HepG2 (cell line): ENCODE measurements around the gene CTIF. TPM values are rescaled to one million over a fixed set of nuclear protein-coding genes. Genes with fewer than 3 reads are reported as not detected.

Source experiments
- ATF1 ChIP-seq: IDR thresholded peaks from 2 replicates; pipeline ENCODE4 v1.6.1; 2016; ENCODE audit warnings: mild to moderate bottlenecking, control low read depth
- BCL6 ChIP-seq: IDR thresholded peaks from 2 replicates; pipeline ENCODE4 v1.6.1; 2016; ENCODE audit warnings: missing genetic modification reagents, missing compliant biosample characterization
- PRPF4 ChIP-seq: fragments of 200-400 bp; formaldehyde crosslinking; IDR thresholded peaks from 2 replicates; pipeline ENCODE4 v1.6.1; 2016; ENCODE audit warnings: low read length, low read depth; ENCODE audit not compliant: poor library complexity, severe bottlenecking
- TBX2 ChIP-seq: sonication (generic); formaldehyde crosslinking; IDR thresholded peaks from 2 replicates; pipeline ENCODE4 v1.5.0; 2020; ENCODE audit warnings: missing genetic modification reagents, mild to moderate bottlenecking, borderline replicate concordance
- TRIM24 ChIP-seq: sonication (generic); formaldehyde crosslinking; IDR thresholded peaks from 2 replicates; pipeline ENCODE4 v1.8.0; 2022; ENCODE audit warnings: mild to moderate bottlenecking, missing genetic modification reagents
- YY1 ChIP-seq: IDR thresholded peaks from 2 replicates; pipeline ENCODE4 v1.6.1; 2011; ENCODE audit warnings: low read length, low read depth, moderate library complexity, mild to moderate bottlenecking; ENCODE audit not compliant: insufficient read depth, insufficient replicate concordance
- ZBTB7A ChIP-seq: sonication (generic); formaldehyde crosslinking; IDR thresholded peaks from 2 replicates; pipeline ENCODE4 v1.8.0; 2022; ENCODE audit warnings: mild to moderate bottlenecking, missing genetic modification reagents
- ZC3H4 ChIP-seq: sonication (generic); formaldehyde crosslinking; IDR thresholded peaks from 2 replicates; pipeline ENCODE4 v1.4.0; 2020; ENCODE audit warnings: missing genetic modification reagents, borderline replicate concordance
- ZNF501 ChIP-seq: sonication (generic); formaldehyde crosslinking; IDR thresholded peaks from 2 replicates; pipeline ENCODE4 v1.5.1; 2020; ENCODE audit warnings: mild to moderate bottlenecking, moderate library complexity, missing genetic modification reagents
- ZNF703 ChIP-seq: sonication (generic); formaldehyde crosslinking; IDR thresholded peaks from 2 replicates; pipeline ENCODE4 v1.5.1; 2020; ENCODE audit warnings: missing genetic modification reagents, mild to moderate bottlenecking, moderate library complexity, borderline replicate concordance
- polyA plus RNA-seq, 8 experiments: library from polyadenylated mRNA; depleted of rRNA in 3 of 8; stranded (reverse) in 7 of 8; unstranded in 1 of 8; fragments of >200 nt; fragmentation: Illumina TruSeq in 4 of 8; extraction: Trizol in 4 of 8; gene quantifications; 2 replicates each; pipeline versions ENCODE4 v1.2.1 to v1.2.3, GENCODE V29; 2011 to 2016; ENCODE audit warnings: low read depth in 4 of 8, missing spikeins in 1 of 8, mixed read lengths in 1 of 8; ENCODE audit not compliant: insufficient read depth in 1 of 8
- total RNA-seq, 5 experiments: library from RNA; depleted of rRNA; stranded (reverse); fragments of >200 nt; fragmentation: Illumina TruSeq; extraction: Trizol; gene quantifications; 2 replicates each; pipeline ENCODE4 v1.2.3, GENCODE V29; 2016; ENCODE audit warnings: low read depth in 1 of 5
- TF ChIP-seq, protein P1 (sequence below): sonication (generic); formaldehyde crosslinking; IDR thresholded peaks from 2 replicates; pipeline ENCODE4 v1.4.0; 2020; ENCODE audit warnings: missing genetic modification reagents
- TF ChIP-seq, protein P2 (sequence below): sonication (generic); formaldehyde crosslinking; IDR thresholded peaks from 2 replicates; pipeline ENCODE4 v1.4.0; 2020; ENCODE audit warnings: missing genetic modification reagents
- TF ChIP-seq, protein P3 (sequence below): sonication (generic); formaldehyde crosslinking; IDR thresholded peaks from 2 replicates; pipeline ENCODE4 v1.5.0; 2020; ENCODE audit warnings: mild to moderate bottlenecking, missing genetic modification reagents, borderline replicate concordance
- TF ChIP-seq, protein P4 (sequence below), 2 experiments: IDR thresholded peaks; 2 replicates each; pipeline ENCODE4 v1.6.1; 2011 to 2012; ENCODE audit warnings: low read length in 2 of 2, borderline replicate concordance in 1 of 2, low read depth in 1 of 2, mild to moderate bottlenecking in 1 of 2, moderate library complexity in 1 of 2

Gene CTIF
- total and polyA plus RNA-seq, 2 of the 13 experiments (the other 11 are each of a cell fraction or from before 2014, with no cell fraction given): 18.2 to 28.0 TPM

DNA sequence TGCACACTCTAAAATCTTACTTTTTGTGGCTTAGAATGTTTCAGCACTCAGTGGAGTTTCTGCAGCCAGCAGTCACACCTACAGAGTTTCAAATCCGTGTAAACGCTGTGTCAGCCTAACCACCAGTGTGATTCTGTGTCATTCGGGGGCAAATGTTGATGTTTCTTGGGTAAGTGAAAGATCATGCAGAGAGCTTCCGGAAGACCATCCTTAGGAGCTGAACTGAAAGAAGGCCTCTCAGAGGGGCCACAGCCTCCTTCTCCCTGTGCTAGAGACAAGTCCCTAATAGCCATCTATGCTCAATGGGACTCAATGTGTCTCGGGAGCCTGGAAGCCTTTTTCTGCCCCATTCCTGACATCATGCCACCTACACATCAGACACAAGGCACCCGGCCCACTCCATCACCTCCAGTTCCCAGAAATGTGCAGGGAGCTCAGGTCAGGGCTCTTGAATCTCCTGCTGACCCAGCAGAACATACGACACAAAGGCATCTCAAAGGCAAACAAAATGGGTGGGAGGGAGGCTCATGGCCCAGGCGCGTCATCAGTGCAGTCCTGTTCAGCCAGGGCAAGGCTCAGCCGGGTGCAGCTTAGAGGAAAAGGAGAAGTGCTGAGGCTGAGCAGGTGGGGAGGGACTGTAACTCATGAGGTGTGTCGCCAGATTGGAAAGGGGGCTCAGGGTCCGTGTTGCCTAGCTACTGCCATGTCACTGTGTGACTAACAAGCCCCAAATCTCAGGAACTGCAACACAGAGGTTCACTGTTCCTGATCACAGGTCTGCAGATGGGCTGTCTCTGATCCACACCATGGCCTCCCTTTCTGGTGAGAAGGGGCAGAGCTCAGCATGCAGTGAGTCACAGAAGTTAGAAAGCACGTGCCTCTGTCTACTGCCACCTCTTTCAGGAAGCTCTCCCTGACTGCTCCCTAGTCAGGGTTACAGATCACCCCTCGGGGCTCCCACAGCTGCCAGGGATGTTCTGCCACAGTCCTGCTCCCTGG, 329.9 kb downstream of the CTIF start (continued):
- TF ChIP-seq, protein P1, sequence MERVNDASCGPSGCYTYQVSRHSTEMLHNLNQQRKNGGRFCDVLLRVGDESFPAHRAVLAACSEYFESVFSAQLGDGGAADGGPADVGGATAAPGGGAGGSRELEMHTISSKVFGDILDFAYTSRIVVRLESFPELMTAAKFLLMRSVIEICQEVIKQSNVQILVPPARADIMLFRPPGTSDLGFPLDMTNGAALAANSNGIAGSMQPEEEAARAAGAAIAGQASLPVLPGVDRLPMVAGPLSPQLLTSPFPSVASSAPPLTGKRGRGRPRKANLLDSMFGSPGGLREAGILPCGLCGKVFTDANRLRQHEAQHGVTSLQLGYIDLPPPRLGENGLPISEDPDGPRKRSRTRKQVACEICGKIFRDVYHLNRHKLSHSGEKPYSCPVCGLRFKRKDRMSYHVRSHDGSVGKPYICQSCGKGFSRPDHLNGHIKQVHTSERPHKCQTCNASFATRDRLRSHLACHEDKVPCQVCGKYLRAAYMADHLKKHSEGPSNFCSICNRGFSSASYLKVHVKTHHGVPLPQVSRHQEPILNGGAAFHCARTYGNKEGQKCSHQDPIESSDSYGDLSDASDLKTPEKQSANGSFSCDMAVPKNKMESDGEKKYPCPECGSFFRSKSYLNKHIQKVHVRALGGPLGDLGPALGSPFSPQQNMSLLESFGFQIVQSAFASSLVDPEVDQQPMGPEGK: 0 out of 2 replicates have a peak, but pooled peaks have one; percentile 21
- TF ChIP-seq ZNF501 (CRISPR knock-in tag) (peak; percentile 62; the same call in 1 of the 2 replicates), TRIM24 (no peak), TBX2 (CRISPR knock-in tag) (0 out of 2 replicates have a peak, but pooled peaks have one; percentile 24), BCL6 (CRISPR knock-in tag) (no peak), ZBTB7A (no peak), ATF1 (CRISPR knock-in tag) (no peak), ZNF703 (CRISPR knock-in tag) (no peak), ZC3H4 (CRISPR knock-in tag) (no peak), PRPF4 (no peak), YY1 (no peak)
- TF ChIP-seq, protein P2, sequence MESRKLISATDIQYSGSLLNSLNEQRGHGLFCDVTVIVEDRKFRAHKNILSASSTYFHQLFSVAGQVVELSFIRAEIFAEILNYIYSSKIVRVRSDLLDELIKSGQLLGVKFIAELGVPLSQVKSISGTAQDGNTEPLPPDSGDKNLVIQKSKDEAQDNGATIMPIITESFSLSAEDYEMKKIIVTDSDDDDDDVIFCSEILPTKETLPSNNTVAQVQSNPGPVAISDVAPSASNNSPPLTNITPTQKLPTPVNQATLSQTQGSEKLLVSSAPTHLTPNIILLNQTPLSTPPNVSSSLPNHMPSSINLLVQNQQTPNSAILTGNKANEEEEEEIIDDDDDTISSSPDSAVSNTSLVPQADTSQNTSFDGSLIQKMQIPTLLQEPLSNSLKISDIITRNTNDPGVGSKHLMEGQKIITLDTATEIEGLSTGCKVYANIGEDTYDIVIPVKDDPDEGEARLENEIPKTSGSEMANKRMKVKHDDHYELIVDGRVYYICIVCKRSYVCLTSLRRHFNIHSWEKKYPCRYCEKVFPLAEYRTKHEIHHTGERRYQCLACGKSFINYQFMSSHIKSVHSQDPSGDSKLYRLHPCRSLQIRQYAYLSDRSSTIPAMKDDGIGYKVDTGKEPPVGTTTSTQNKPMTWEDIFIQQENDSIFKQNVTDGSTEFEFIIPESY (CRISPR knock-in tag): no peak
- TF ChIP-seq, protein P3, sequence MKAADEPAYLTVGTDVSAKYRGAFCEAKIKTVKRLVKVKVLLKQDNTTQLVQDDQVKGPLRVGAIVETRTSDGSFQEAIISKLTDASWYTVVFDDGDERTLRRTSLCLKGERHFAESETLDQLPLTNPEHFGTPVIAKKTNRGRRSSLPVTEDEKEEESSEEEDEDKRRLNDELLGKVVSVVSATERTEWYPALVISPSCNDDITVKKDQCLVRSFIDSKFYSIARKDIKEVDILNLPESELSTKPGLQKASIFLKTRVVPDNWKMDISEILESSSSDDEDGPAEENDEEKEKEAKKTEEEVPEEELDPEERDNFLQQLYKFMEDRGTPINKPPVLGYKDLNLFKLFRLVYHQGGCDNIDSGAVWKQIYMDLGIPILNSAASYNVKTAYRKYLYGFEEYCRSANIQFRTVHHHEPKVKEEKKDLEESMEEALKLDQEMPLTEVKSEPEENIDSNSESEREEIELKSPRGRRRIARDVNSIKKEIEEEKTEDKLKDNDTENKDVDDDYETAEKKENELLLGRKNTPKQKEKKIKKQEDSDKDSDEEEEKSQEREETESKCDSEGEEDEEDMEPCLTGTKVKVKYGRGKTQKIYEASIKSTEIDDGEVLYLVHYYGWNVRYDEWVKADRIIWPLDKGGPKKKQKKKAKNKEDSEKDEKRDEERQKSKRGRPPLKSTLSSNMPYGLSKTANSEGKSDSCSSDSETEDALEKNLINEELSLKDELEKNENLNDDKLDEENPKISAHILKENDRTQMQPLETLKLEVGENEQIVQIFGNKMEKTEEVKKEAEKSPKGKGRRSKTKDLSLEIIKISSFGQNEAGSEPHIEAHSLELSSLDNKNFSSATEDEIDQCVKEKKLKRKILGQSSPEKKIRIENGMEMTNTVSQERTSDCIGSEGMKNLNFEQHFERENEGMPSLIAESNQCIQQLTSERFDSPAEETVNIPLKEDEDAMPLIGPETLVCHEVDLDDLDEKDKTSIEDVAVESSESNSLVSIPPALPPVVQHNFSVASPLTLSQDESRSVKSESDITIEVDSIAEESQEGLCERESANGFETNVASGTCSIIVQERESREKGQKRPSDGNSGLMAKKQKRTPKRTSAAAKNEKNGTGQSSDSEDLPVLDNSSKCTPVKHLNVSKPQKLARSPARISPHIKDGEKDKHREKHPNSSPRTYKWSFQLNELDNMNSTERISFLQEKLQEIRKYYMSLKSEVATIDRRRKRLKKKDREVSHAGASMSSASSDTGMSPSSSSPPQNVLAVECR (CRISPR knock-in tag): no peak
- TF ChIP-seq, protein P4, sequence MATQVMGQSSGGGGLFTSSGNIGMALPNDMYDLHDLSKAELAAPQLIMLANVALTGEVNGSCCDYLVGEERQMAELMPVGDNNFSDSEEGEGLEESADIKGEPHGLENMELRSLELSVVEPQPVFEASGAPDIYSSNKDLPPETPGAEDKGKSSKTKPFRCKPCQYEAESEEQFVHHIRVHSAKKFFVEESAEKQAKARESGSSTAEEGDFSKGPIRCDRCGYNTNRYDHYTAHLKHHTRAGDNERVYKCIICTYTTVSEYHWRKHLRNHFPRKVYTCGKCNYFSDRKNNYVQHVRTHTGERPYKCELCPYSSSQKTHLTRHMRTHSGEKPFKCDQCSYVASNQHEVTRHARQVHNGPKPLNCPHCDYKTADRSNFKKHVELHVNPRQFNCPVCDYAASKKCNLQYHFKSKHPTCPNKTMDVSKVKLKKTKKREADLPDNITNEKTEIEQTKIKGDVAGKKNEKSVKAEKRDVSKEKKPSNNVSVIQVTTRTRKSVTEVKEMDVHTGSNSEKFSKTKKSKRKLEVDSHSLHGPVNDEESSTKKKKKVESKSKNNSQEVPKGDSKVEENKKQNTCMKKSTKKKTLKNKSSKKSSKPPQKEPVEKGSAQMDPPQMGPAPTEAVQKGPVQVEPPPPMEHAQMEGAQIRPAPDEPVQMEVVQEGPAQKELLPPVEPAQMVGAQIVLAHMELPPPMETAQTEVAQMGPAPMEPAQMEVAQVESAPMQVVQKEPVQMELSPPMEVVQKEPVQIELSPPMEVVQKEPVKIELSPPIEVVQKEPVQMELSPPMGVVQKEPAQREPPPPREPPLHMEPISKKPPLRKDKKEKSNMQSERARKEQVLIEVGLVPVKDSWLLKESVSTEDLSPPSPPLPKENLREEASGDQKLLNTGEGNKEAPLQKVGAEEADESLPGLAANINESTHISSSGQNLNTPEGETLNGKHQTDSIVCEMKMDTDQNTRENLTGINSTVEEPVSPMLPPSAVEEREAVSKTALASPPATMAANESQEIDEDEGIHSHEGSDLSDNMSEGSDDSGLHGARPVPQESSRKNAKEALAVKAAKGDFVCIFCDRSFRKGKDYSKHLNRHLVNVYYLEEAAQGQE (IDR thresholded peaks at IDR 0.05; ENCODE audit: borderline replicate concordance in 1 of 2, low read depth in 1 of 2, low read length in 2 of 2): no peak
